Thyroid gland (tissue), 4 donors: Measurements from ENCODE around the gene PIGO. TPM values are rescaled to one million over a fixed set of nuclear protein-coding genes. Genes with fewer than 3 reads are reported as not detected.

Experiments
- DNase-seq, 2 donors: peaks; one replicate each; pipeline ENCODE4 v3.0.0-alpha.2; 2019
- H3K27ac ChIP-seq, 3 donors: fragments of 200-600 bp; sonication (generic); 1 replicate in 2 of 3; 2 replicates in 1 of 3; pipeline ENCODE4 v1.5.1; 2016 to 2019; ENCODE audit warnings: mild to moderate bottlenecking in 1 of 3, moderate library complexity in 1 of 3
- H3K27me3 ChIP-seq: fragments of 200-600 bp; sonication (generic); one replicate; pipeline ENCODE4 v1.5.1; 2019
- H3K36me3 ChIP-seq, 2 donors: fragments of 200-600 bp; sonication (generic); one replicate each; pipeline ENCODE4 v1.5.1; 2016 to 2019
- H3K4me1 ChIP-seq, 2 donors: fragments of 200-600 bp; sonication (generic); one replicate each; pipeline ENCODE4 v1.5.1; 2017 to 2019
- H3K4me3 ChIP-seq, 3 donors: fragments of 200-600 bp; sonication (generic); replicated peaks in 1 of 3; 1 replicate in 2 of 3; 2 replicates in 1 of 3; pipeline ENCODE4 v1.5.1; 2016; ENCODE audit warnings: mild to moderate bottlenecking in 1 of 3
- H3K9me3 ChIP-seq: fragments of 200-600 bp; sonication (generic); one replicate; pipeline ENCODE4 v1.5.1; 2017
- CTCF ChIP-seq, 6 experiments: fragments of 200-600 bp in 3 of 6; fragments of 450-650 bp in 3 of 6; sonication (generic) in 3 of 6; IDR thresholded peaks; one replicate each; pipeline ENCODE4 v1.5.1; 2016 to 2019; ENCODE audit warnings: antibody characterized with exemption in 6 of 6, mild to moderate bottlenecking in 2 of 6, inconsistent platforms in 1 of 6, moderate library complexity in 1 of 6
- POLR2A ChIP-seq, 2 donors: fragments of 450-650 bp; IDR thresholded peaks; one replicate each; pipeline ENCODE4 v1.6.1; 2017; ENCODE audit warnings: antibody characterized with exemption in 2 of 2, mild to moderate bottlenecking in 2 of 2, moderate library complexity in 1 of 2
- WGBS, 2 donors: methylation state at CpG; one replicate each; pipeline ENCODE4 v1.1.5; 2017; 5-methylcytosine and 5-hydroxymethylcytosine counted together
- intact Hi-C: fragments of 100-400 bp; cut with DNase I; formaldehyde crosslinking; loops from one replicate; pipeline ENCODE4 v1.15.1; 2023
- total RNA-seq, 4 donors: library from RNA; depleted of rRNA; stranded (reverse); fragments of >200 nt; gene quantifications; one replicate each; pipeline ENCODE4 v1.2.3, GENCODE V29; 2016

Gene PIGO
- total RNA-seq, 4 donors from 2014 or later = 20.8 to 50.5 (median 39.4) TPM

GRCh38 chr9:35071814-35072460 lies 24.5 kb downstream of the PIGO start:
- 0% methylated on average over 5 to 8 of the region's 79 CpGs for WGBS, 2 donors
- peak in 1 of 2 donors; percentile 27 for TF ChIP-seq POLR2A (IDR thresholded peaks at IDR 0.05)
- peak in 2 of 6 experiments; percentile 10 to 26 for TF ChIP-seq CTCF (IDR thresholded peaks at IDR 0.05)
- H3K27ac ChIP-seq = peak overlapping the region; percentile 96 to 100 (median 100)

GRCh38 chr9:35070823-35071813 lies 25.3 kb downstream of the PIGO start:
- H3K4me3 ChIP-seq = peak overlapping the region; percentile 82 to 100 (median 98)
- H3K27ac ChIP-seq = peak overlapping the region; percentile 96 to 100 (median 100)
- intact Hi-C loops = loop anchor here (5.0 kb wide), 1 partner anchor 79 kb away; no protein-coding TSS in a partner anchor
- TF ChIP-seq POLR2A (IDR thresholded peaks at IDR 0.05) (no peak), CTCF (IDR thresholded peaks at IDR 0.05) (no peak)
- H3K9me3 ChIP-seq = no peaks in the 10 kb centered on the region
- peaks cover 22 to 32% of the 10 kb centered on the region in 2 donors for H3K4me1 ChIP-seq
- no peaks in the 10 kb centered on the region for H3K27me3 ChIP-seq
- H3K36me3 ChIP-seq = peaks cover 17 to 23% of the 10 kb centered on the region in 2 donors
- 2% methylated on average over 14 to 20 of the region's 20 CpGs for WGBS, 2 donors
- peak; percentile 48 to 50 for DNase-seq

More at GRCh38 chr9:35071814-35072460, 24.5 kb downstream of the PIGO start:
- peaks cover 9 to 15% of the 10 kb centered on the region in 2 donors for H3K36me3 ChIP-seq
- peak overlapping the region; percentile 82 to 100 (median 98) for H3K4me3 ChIP-seq
- peaks cover 22 to 32% of the 10 kb centered on the region in 2 donors for H3K4me1 ChIP-seq
- no peaks in the 10 kb centered on the region for H3K27me3 ChIP-seq
- DNase-seq = peak; percentile 87 to 90
- intact Hi-C loops = loop anchor here (5.0 kb wide), 1 partner anchor 80 kb away; no protein-coding TSS in a partner anchor
- H3K9me3 ChIP-seq = no peaks in the 10 kb centered on the region

GRCh38 chr9:35069020-35069419 lies 27.4 kb downstream of the PIGO start:
- H3K36me3 ChIP-seq = peaks cover 38 to 44% of the 10 kb centered on the region in 2 donors
- H3K4me3 ChIP-seq = no peak overlapping the region
- H3K27me3 ChIP-seq = no peaks in the 10 kb centered on the region
- H3K4me1 ChIP-seq = peaks cover 22 to 32% of the 10 kb centered on the region in 2 donors
- no peak for TF ChIP-seq CTCF (IDR thresholded peaks at IDR 0.05)
- no peak for TF ChIP-seq POLR2A (IDR thresholded peaks at IDR 0.05)
- intact Hi-C loops = no loop called here
- WGBS, 2 donors = 82 to 83% methylated on average over 4 of the region's 4 CpGs
- no peaks in the 10 kb centered on the region for H3K9me3 ChIP-seq
- no peak for DNase-seq
- H3K27ac ChIP-seq = no peak overlapping the region

- Histone ChIP-seq H3K4me3 (no peak overlapping the region), H3K27ac (no peak overlapping the region), H3K27me3 (no peaks in the 10 kb centered on the region), H3K36me3 (peaks cover 58 to 64% of the 10 kb centered on the region in 2 donors), H3K9me3 (no peaks in the 10 kb centered on the region), H3K4me1 (peaks cover 22 to 28% of the 10 kb centered on the region in 2 donors)
- intact Hi-C loops = no loop called here
- no peak for TF ChIP-seq CTCF (IDR thresholded peaks at IDR 0.05)
- no peak for TF ChIP-seq POLR2A (IDR thresholded peaks at IDR 0.05)
- DNase-seq = no peak
- 91 to 94% methylated on average over 1 of the region's 1 CpG for WGBS, 2 donors
Observed at GRCh38 chr9:35067056-35067455, 29.3 kb downstream of the PIGO start.
